Stimulated activated CD8-positive, alpha-beta memory T cell treated with anti-CD3 and anti-CD28 coated beads, Interleukin-4, amount 100 ng/mL, for 24 hours (primary cell): ENCODE measurements around the gene GGT1.
A peak's percentile ranks its signal among the peaks of the same experiment; 100 is the strongest.
"Not testable (repeated sequence)": the region's sequence is repeated elsewhere in the genome, so short reads cannot be mapped to it uniquely, and the experiment has no call there.

Source experiments
- DNase-seq: peaks from one replicate; pipeline ENCODE4 v3.0.0-alpha.2; 2020; ENCODE audit warnings: low read depth

The GGT1 gene

DNA sequence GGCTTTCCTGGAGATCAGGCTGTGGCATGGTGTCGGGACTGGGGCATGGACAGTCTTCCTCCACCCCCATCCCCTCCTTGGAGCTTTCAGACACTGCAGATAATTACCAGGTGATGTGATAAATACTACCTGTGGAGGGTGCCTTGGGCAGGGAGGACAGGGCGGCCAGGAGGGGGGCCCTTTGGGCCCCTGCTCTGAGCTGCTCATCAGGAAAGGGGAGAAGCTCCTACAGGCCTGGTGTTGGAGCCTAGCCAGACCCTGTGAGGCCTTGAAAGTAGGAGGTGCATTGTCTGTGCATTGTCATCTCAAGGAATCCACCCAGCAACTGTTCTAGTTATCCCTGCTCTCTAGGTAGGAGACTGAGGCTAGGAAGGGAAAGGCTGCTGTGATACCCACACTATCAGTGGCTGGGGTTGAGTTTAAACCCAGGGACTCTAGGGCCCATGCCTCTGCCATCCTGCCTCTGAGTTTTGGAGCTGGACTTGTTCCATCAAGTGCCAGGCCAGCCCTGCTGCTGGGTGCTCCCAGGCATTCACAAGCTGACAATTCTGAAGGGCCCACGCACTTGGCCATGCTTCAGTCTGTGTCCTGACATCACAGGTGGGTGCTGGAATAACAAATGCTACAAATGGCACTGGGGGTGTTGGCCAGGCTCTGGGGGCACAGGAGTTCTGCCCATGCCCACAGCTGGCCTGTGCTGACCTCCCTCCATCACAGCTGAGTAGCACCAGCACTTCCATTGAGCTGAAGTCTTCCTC lies 2.9 kb upstream of the GGT1 start:
- not testable (repeated sequence) for DNase-seq

DNA sequence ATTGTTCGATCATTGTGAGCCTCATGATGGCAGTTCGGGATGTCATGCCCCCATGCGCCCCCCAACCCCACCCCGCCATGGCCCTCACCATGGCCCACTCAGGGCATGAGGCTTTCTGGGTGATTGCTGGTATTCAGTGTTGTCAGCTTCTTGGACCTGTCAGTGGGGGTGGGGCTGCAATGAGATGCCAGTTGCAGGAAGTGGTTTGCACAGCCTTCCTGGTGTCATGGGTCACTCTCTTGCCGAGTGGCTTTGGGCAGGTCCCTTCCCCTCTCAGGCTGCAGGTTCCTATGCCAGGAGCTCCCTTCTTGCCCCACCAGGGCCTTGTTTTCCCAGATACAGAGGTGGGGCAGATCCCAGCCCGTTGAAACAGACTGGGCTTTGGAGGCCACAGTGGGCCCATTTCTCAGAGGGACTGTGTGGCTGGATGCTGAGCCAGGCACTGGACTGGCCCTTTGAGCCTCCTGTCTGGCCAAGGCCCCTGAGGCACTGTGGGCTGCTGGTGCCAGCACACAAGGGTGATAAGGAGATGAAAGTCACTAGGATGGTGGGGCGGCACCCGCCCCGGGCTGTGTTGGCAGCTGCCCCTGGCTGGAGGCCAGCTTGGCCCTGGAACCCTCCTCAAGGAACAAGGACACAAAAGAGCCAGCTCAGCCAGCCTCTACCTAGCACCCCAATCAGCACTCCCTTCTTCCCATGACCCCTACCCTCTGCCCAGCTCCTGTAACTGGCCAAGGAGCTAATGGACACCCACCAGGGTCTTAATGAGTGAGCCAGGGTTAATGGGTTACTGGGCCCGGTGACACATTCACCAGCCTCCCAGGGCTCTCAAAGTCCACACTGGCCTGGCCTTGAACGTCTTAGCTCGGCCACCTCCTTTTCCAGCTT lies 1.5 kb upstream of the GGT1 start:
- no peak for DNase-seq

DNA sequence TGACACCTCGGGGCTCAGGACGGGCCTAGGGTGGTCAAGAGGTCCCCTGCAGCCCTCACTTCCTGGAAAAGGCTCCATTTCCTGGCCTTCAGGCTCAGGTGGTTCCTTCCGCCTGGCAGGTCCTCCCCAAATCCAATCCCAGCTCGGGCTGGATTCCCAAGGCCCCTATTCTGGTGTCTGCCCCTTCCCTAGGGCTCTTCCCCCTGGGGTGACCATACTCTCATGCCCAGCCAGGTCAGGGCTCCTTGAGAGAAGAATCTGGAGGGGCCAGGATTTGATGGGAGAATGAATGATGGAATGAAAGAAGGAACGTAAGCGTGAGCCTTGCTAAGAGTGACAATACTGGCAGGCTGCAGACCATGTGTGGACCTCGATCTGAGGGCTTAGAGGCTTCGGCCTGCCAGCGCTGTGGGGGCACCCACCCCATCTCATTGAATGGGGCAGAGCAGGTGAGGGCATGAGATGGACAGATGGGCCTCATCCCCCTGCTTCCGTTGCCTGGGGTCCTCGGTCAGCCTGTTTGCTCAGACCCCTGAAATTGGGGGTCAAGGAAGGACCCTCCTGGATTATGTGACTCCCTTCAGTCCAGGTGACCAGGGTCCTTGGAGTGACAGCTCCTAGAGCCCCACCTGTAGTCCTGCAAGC lies 766 bp upstream of the GGT1 start:
- DNase-seq, result not testable (repeated sequence)

DNA sequence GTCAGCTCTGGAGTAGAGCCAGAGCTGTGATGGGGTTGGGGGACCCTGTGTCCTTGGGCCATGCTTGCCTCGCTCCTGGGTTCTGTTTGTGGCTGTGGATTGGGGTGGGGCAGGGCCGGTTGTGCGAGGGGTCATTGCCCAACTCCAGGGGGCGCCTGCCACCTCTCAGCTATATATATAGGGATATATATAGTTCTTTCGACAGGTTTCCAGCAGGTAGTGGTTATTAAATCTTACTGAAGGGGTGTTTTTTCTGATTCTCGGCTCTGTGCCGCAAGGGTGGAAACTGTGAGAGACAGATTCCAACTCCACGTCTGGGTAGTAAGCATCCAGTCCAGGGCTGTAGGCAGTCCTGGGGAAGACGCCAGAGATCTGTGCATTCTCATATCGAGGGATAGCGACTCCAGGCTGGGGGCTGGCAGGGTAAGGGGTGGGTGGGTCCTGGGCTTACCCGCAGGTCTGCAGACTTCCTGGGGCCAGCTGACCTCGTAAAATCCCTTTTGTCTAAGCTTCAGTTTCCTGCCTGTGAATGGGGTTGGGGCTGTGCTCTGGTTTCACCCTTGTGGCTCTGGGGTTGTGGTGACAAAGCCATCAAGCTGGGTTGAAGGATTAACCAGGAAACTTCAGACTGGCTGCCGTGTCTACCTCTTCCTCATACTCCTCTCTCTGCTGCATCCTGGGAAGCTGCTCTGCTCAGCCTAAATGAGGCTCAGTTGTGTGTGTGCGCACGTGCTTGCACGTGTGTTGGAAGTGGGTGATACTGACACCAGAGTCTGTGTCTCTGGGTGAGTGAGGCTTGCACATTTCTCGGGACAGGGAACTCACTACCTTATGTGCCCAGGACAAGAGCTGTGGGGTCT lies 1.0 kb downstream of the GGT1 start:
- DNase-seq, result not testable (repeated sequence)

DNA sequence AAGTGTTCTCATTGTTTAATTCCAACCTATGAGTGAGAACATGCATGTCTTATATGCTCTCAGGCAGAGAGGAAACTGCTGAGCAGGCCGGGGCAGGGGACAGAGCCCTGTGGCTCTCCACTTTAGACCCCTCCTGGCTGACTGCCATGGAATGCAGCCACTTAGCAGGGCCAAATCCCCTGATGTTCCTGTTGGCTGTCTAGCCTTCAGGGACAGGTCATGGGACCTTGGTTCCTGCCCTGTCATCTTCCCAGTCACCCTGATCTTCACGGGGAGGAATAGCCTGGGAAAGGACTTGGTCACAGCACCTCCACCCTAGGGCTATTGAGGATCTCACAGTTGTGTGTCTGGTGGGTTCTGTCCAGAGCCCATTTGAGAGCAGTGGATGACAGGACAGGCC lies 3.3 kb downstream of the GGT1 start:
- not testable (repeated sequence) for DNase-seq

DNA sequence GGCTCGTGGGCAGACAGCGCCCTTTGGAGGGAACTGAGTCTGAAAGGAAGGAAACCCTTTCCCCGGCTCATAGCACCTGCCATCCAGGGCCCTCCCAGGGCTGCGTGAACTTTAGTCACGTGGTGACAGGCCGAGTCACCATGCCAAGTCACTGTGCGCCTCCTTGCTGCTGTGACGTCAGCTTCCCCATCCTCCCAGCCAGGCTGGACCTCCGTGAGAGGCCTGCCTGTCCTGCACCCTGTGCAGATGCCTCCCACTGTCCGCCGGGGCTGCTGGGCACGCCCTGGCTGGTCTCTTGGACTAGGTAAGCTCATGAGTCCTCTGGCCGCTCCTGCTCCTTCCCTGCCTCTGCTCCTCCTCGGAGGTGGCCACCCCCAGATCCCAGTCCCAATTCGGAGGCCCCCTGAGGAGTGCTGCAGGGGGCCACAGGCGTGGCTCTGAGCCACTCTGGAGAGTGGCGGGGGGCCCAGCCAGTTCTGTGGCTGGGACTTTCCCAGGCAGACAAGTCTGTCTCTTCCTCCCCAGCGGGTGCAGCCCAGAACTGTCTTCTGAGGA lies 4.5 kb downstream of the GGT1 start:
- DNase-seq, result peak; percentile 20

DNA sequence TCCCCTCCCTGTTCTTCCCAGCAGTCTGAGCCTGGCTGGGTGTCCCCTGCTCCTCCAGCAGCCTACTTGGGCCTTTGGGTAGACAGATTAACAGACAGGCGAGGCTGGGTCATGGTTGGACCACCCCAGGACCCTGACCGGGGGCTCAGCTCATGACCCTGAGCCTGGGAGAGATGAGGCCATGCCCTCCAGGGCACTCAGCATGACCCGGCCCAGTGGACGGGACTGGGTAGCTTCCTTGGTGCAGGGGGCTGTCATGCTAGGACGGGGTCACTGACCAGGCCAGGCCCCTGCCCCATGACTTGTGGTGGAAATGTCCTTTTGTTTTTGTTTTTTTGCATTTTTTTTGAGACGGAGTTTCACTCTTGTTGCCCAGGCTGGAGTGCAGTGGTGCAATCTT lies 5.3 kb downstream of the GGT1 start:
- DNase-seq, result not testable (repeated sequence)

DNA sequence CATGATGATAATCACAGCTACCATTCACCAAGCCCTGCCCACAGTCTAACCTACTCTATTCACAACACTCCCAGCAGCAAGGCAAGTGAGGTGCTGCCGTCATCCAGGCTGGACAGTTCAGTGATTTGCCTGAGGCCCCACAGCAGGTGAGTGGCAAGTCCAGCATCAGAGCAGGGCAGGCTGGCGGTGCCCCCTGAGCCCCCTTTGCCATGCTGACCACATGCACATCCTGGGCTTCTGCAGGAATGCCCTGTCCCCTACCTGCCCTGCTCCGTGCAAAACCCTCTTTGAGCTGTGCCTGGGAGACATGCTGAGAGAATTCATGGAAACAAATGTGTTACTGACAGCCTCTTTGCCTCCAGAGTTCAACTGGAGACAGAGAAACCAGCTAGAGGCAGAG lies 6.9 kb downstream of the GGT1 start:
- not testable (repeated sequence) for DNase-seq

DNA sequence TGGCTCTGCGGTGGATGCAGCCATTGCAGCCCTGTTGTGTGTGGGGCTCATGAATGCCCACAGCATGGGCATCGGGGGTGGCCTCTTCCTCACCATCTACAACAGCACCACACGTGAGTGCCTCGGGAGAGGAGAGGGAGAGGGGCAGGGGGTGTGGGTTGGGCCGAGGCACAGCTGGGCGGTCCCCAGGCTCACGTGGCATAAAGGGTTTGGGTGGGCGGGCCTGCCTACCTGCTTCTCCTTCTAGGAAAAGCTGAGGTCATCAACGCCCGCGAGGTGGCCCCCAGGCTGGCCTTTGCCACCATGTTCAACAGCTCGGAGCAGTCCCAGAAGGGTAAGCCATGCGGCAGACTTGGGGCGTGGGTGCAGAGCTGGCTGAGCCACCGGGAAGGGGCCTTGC lies 11.8 kb downstream of the GGT1 start:
- not testable (repeated sequence) for DNase-seq

DNA sequence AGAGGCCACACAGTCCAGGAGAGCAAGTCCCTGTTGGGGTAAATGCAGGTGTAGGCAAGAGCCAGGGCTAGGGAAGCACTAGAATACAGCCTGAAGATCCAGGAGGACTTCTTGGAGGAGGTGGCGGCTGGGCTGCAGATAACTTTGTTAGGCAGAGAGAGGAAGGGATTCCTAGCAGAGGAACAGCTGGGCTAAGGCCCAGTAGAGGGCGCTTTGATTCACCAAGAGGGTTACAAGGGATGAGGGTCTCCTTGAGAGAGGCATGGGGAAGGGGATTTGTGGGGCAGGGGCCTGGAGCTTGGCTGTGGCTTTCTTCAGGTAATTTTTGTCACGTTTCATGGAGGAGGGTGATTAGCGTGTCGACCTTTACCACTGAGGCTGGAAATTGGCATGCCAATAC lies 18.3 kb downstream of the GGT1 start:
- DNase-seq, result not testable (repeated sequence)

DNA sequence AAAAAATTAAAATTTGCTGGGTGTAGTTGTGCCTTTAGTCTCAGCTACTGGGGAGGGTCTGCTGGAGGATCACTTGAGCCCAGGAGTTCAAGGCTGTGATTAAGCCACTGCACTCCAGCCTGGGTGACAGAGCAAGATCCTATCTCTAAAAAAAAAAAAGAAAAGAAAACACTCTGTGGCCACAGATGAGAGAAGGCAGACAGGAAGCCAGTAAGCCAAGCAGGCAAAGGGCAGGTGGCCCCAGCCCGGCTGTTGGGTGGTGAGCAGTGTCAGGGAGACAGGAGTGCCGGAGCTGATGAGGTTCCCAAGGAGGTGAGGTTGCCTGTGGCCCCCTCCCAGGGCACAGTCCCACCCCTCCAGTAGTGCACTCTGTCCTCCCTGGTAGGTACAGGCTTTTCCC lies 19.6 kb downstream of the GGT1 start:
- not testable (repeated sequence) for DNase-seq

DNA sequence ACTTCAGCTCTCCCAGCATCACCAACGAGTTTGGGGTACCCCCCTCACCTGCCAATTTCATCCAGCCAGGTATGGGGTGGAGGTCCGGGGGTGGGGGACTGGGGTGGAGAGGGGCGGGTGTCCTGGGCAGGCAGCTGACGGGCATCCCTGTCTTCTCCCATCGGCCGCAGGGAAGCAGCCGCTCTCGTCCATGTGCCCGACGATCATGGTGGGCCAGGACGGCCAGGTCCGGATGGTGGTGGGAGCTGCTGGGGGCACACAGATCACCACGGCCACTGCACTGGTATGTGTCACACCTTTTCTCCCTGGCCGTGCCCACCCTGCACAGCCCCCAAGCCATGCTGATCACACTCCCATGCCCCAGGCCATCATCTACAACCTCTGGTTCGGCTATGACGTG lies 24.9 kb downstream of the GGT1 start:
- not testable (repeated sequence) for DNase-seq

DNA sequence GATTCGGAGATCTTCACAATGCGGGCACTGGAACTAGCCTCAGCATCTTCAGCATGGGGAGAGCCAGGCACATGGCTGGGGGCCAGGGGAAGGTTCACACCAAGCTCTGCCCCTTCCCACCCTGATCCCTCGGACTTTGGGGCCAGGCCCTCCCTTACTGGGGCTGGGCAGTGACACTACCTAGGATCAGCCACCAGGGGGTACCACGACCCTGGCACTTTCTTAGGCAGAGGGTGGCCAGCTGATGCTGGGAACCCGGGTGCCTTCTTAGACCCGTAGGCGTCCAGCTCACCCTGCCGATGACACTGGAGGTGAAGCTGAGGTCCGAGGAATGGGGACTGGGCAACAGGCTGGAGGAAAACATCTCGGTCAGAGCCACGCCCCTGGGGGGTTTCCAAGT lies 26.1 kb downstream of the GGT1 start:
- DNase-seq, result not testable (repeated sequence)

DNA sequence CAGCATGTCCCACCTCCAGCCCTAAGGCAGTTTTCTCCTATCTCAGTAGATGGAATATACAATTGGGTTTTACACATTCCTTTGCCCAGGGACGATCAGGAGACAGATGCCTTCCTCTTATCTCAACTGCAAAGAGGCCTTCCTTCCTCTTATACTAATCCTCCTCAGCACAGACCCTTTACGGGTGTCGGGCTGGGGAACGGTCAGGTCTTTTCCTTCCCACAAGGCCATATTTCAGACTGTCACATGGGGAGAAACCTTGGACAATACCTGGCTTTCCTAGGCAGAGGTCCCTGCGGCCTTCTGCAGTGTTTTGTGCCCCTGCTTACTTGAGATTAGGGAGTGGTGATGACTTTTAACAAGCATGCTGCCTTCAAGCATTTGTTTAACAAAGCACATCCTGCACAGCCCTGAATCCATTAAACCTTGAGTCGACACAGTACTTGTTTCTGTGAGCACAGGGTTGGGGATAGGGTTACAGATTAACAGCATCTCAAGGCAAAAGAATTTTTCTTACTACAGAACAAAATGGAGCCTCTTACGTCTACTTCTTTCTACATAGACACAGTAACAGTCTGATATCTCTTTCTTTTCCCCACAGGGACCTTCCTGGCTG lies 27.9 kb downstream of the GGT1 start:
- not testable (repeated sequence) for DNase-seq

DNA sequence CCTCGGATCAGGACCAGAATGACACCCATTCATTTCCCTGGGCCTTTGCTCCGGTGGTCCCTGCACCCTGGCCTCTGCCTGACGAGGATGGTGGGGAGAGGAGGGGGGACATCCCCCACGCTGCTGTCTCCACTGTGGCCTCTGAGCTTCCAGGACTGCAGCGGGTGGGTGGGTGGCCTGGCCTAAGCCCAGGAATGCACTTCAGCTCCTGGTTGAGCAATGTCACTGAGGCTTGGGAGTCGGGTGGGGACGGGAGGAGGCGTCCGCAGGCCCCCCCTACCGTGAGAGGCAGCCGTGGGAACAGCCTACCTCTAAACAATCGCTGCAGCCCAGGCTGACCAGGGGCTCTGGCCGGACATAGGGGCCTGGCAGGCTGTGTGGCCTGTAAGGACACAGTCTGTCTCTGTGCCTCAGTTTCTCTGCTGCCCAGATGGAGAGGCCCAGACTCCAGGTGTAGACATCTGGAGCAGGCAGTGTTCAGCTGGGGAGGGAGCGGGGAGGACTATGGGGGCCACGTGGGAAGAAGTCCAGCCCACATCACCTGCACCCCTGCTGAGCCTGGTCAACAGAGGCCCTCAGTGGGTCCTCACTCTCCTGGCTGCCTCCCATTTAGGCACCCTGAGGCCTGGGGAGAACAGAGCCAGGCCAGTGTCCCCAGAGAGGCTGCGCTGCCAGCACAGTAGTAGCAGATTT lies 28.6 kb downstream of the GGT1 start:
- not testable (repeated sequence) for DNase-seq

DNA sequence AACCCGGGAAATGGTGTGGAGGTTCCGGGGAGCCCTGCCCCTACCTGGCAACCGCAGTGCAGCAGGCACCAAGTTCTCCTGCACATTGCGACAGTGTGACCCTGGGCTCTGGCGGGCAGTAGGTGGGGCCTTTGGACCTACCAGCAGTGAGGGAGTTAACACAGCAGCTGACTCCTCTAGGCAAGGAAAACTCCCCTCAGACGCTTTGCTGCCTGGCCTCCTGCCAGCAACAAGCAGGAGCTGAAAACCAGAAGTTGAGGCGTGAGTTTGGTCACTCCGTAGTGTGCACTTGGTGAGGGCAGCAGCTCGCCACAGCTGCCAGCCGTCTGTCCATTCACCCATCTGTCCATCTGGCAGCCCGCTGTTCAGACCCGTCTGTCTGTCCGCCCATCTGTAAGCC lies 29.6 kb downstream of the GGT1 start:
- not testable (repeated sequence) for DNase-seq

DNA sequence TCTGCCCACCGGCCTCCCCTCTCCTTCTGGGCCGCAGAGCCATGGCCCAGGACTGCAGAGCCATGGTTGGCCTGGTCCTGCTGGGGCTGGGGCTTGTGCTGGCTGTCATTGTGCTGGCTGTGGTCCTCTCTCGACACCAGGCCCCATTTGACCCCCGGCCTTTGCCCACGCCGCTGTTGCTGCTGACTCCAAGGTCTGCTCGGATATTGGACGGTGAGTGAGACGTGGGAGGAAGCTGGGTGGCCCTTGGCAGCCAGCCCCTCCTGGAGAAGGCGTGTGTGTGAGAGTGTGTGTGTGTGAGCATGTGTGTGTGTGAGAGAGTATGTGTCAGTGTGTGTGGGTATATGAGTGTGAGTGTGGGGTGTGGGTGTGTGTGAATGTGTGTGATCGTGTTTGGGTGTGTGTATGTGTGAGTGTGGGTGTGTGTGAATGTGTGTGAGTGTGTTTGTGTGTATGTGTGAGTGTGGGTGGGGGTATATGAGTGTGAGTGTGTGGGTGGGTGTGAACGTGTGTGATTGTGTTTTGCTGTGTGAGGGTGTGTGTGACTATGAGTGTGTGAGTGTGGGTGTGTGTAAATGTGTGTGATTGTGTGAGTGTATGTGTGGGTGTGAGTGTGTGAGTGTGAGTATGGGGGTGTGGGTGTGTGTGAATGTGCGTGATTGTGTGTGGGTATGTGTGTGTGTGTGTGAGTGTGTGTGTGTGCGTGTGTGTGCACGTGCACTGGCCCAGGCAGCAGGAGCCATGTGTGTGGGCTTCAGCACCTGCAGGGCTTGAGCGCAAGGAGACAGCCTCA lies 30.4 kb downstream of the GGT1 start:
- not testable (repeated sequence) for DNase-seq

DNA sequence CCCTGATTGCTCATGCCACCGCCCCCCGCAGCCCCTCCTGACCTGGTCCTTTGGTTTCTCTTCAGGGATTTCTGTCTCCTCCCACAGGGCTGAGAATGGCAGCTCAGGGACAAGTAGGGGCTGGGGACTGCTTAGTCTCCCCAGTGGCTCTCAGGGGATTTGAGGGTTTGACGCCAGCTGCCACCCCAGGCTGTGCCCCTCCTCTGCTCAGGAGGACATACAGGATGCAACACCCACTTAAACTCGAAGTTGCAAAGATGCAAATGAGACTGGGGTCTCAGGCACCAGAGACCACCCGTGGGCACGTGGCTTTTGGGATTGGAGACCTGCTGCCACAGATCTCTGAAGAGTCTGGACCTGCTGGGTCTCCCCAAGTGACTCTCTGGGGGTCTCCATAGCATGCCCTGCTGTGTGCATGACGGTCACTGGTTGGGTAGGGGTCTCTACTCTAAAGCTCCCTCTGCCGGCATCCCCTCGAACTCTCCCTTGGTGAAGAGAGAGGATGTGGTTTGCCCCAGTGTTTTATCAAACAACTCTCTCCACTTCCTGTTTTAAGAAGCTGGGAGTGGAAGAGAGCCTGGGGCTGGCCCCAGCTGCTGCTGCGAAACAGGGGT lies 31.9 kb downstream of the GGT1 start:
- not testable (repeated sequence) for DNase-seq

DNA sequence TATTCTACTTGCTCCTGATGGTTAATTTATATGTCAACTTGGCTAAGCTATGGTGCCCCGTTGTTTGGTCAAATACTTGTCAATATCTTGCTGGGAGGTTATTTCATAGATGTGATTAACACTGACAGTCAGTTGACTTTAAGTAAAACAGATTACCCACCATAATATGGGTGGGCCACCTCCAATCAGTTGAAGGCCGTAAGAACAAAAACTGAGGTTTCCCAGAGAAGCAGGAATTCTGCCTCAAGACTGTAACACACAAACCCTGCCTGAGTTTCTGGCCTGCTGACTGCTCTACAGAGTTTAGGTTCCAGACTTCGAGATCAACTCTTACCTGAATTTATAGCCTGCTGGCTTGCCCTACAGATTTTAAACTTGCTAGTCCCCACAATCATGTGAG lies 33.5 kb downstream of the GGT1 start:
- DNase-seq, result not testable (repeated sequence)
